ENCODE results near the gene KRTAP5-8.

DNA sequence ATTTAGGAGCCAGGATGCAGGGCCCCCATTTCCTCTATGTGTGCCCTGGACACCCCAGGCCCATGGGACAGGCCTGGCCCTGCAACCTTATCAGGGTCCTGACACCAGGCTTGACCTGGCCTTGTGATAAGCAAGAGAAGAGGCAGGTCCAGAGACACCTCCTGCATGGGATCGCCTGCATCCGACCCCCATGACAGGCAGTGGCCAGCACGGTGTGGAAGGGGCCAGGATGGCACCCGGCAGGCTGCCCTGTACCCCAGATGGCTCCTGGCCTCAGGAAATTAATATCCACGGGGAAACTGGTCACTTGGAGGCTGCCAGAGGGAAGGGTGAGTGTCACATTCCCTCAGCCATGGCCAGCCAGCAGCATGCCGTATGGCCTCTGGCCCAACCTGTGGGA is 17.2 kb downstream of the KRTAP5-8 start:
- TF ChIP-seq, protein P1, sequence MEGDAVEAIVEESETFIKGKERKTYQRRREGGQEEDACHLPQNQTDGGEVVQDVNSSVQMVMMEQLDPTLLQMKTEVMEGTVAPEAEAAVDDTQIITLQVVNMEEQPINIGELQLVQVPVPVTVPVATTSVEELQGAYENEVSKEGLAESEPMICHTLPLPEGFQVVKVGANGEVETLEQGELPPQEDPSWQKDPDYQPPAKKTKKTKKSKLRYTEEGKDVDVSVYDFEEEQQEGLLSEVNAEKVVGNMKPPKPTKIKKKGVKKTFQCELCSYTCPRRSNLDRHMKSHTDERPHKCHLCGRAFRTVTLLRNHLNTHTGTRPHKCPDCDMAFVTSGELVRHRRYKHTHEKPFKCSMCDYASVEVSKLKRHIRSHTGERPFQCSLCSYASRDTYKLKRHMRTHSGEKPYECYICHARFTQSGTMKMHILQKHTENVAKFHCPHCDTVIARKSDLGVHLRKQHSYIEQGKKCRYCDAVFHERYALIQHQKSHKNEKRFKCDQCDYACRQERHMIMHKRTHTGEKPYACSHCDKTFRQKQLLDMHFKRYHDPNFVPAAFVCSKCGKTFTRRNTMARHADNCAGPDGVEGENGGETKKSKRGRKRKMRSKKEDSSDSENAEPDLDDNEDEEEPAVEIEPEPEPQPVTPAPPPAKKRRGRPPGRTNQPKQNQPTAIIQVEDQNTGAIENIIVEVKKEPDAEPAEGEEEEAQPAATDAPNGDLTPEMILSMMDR (IDR thresholded peaks at IDR 0.05 in 2 of 3, conservative IDR thresholded peaks at IDR 0.05 in 1 of 3; ENCODE audit: borderline replicate concordance in 1 of 3, insufficient read depth in 1 of 3, low read depth in 2 of 3, low read length in 2 of 3) = no peak
- TF ChIP-seq POLR2A (IDR thresholded peaks at IDR 0.05; ENCODE audit: borderline replicate concordance, extremely low read depth, insufficient read depth, insufficient read length) (no peak), TCF7L2 (IDR thresholded peaks at IDR 0.05; ENCODE audit: borderline replicate concordance, extremely low read depth, insufficient read depth, insufficient read length) (no peak), POLR2AphosphoS5 (IDR thresholded peaks at IDR 0.05; ENCODE audit: low read depth, low read length) (no peak), SP1 (IDR thresholded peaks at IDR 0.05; ENCODE audit: low read depth) (no peak), RAD21 (IDR thresholded peaks at IDR 0.05; ENCODE audit: low read depth) (no peak), YY1 (IDR thresholded peaks at IDR 0.05; ENCODE audit: extremely low read depth, insufficient replicate concordance, low read depth, low read length) (no peak), EZH2 (IDR thresholded peaks at IDR 0.05) (no peak)

Measured in HCT116 (cell line).